HFFc6 (cell line): ENCODE results near the gene COL4A2. TPM values are rescaled to one million over a fixed set of nuclear protein-coding genes. Genes with fewer than 3 reads are reported as not detected.
A peak's percentile ranks its signal among the peaks of the same experiment; 100 is the strongest.

Source experiments
- DNase-seq: peaks from one replicate; pipeline ENCODE4 v3.0.0-alpha.2; 2018
- H3K27ac Mint-ChIP-seq: 2 replicates; pipeline ENCODE4 v1.8.0; 2020; ENCODE audit warnings: mild to moderate bottlenecking, mixed read lengths
- H3K27me3 Mint-ChIP-seq: 2 replicates; pipeline ENCODE4 v1.8.0; 2021; ENCODE audit warnings: mild to moderate bottlenecking, moderate library complexity, mixed read lengths; ENCODE audit not compliant: insufficient read depth
- H3K36me3 Mint-ChIP-seq: 2 replicates; pipeline ENCODE4 v1.8.0; 2021; ENCODE audit warnings: low read depth, mixed read lengths
- H3K4me1 Mint-ChIP-seq: 2 replicates; pipeline ENCODE4 v1.8.0; 2020; ENCODE audit warnings: low read depth, mixed read lengths
- H3K4me3 Mint-ChIP-seq: 2 replicates; pipeline ENCODE4 v1.8.0; 2020; ENCODE audit warnings: mild to moderate bottlenecking, moderate library complexity, mixed read lengths
- H3K9me3 Mint-ChIP-seq: 2 replicates; pipeline ENCODE4 v1.8.0; 2020; ENCODE audit warnings: mild to moderate bottlenecking, mixed read lengths
- total RNA-seq, 6 experiments: library from RNA; stranded (reverse); fragmentation: NEBNext Ultra II Directional; extraction: Animal tissue kit (Norgen Biotek cat#: 25700); gene quantifications; 2 replicates in 1 of 6; 3 replicates in 5 of 6; pipeline ENCODE4 v1.2.3, GENCODE V29; 2021
- TF ChIP-seq, protein P1 (sequence below): fragments of 200-600 bp; sonication (generic); IDR thresholded peaks from 2 replicates; pipeline ENCODE4 v1.5.0; 2021; ENCODE audit warnings: antibody characterized with exemption, mild to moderate bottlenecking

COL4A2 gene
- total RNA-seq, 6 experiments from 2014 or later: 202 to 327 (median 217) TPM

DNA sequence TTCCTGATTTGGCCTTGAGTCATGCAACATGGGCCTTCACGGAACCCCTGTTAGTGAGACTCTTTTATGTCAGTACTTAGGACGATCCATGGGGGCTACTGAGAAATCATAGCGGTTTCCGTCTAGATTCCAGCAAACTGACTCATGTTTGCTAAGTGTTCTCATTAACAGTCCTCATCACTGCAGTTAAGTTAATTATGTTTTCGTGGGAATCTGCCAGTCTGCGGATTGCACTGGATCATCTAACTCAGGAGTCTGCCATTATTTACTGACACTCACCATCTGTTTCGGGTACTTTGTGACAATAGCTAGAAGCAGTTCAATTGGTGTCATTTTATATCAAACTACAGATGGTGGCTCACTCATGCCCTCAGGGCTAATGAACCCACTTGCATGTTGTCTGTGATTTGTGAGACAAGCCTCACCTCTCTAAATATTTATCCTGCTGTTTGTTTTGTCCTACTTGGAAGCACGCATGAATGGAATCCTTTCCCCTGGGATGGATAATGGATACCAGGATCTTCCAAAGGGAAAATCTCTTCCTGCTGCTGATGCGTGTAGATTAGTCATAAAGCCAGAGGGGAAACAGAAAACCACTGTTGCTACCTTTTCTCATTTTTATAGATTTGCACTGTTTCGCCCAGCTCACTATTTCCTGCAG is 192.7 kb downstream of the COL4A2 start:
- H3K36me3 Mint-ChIP-seq: peaks cover 42% of the 10 kb centered on the region
- peak overlapping the region; percentile 90 for H3K27ac Mint-ChIP-seq

DNA sequence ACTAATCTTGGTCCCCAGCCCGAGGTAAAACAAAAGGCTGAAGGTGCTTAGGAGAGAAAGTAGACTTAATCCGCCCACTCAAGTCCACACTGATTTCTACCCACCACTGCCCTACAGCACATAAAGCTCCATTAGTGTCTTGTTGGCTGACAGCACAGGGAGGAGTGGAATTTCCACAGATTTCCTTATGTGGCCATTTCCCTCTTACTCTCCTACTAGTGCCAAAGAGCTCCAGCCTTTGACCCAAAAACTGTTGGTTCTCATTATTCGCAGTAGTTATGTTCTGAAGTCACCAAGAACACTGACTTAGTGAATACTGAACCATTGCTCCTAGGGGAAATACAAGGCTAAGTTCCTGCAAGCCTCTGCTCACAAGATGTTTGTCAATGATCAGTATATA is 193.3 kb downstream of the COL4A2 start:
- H3K27ac Mint-ChIP-seq: peak overlapping the region; percentile 90

More for the DNA sequence above, 192.7 kb downstream of the COL4A2 start:
- H3K4me1 Mint-ChIP-seq: peaks cover 32% of the 10 kb centered on the region
- H3K9me3 Mint-ChIP-seq: peaks cover 4% of the 10 kb centered on the region; the same call in 1 of the 2 replicates
- DNase-seq: peak; percentile 81
- peak overlapping the region; percentile 78 for H3K4me3 Mint-ChIP-seq
- no peaks in the 10 kb centered on the region; the same call in none of the 2 replicates for H3K27me3 Mint-ChIP-seq
- TF ChIP-seq, protein P1, sequence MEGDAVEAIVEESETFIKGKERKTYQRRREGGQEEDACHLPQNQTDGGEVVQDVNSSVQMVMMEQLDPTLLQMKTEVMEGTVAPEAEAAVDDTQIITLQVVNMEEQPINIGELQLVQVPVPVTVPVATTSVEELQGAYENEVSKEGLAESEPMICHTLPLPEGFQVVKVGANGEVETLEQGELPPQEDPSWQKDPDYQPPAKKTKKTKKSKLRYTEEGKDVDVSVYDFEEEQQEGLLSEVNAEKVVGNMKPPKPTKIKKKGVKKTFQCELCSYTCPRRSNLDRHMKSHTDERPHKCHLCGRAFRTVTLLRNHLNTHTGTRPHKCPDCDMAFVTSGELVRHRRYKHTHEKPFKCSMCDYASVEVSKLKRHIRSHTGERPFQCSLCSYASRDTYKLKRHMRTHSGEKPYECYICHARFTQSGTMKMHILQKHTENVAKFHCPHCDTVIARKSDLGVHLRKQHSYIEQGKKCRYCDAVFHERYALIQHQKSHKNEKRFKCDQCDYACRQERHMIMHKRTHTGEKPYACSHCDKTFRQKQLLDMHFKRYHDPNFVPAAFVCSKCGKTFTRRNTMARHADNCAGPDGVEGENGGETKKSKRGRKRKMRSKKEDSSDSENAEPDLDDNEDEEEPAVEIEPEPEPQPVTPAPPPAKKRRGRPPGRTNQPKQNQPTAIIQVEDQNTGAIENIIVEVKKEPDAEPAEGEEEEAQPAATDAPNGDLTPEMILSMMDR: no peak

DNA sequence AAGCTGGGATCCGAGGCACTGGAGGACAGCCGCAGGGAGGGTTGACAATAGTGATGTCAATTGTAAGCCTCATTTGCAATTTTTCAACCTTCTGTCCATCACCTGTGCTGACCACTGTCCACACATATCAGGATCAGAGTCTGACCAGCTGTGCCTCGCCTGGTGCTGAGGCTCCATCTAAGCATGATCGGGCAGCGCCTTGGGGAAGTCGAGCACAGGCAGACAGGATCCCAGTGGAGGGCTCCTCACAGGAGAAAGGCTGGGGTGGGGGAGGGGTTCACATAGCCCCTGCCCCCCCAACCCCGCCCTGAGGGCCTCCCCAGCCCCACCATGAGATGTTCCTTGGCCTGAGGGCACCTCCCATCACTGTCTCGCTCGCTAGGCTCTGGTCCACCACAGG is 194.1 kb downstream of the COL4A2 start:
- Mint-ChIP-seq H3K9me3 (peaks cover 4% of the 10 kb centered on the region; the same call in 1 of the 2 replicates), H3K27me3 (no peaks in the 10 kb centered on the region; the same call in none of the 2 replicates), H3K36me3 (peaks cover 46% of the 10 kb centered on the region), H3K27ac (peak overlapping the region; percentile 90; the same call in 1 of the 2 replicates), H3K4me1 (peaks cover 32% of the 10 kb centered on the region), H3K4me3 (no peak overlapping the region)
- TF ChIP-seq, protein P1: no peak
- DNase-seq: no peak

More for the DNA sequence above, 193.3 kb downstream of the COL4A2 start:
- Mint-ChIP-seq H3K36me3 (peaks cover 42% of the 10 kb centered on the region), H3K4me3 (peak overlapping the region; percentile 78), H3K4me1 (peaks cover 32% of the 10 kb centered on the region), H3K27me3 (no peaks in the 10 kb centered on the region; the same call in none of the 2 replicates), H3K9me3 (peaks cover 4% of the 10 kb centered on the region; the same call in 1 of the 2 replicates)
- DNase-seq: no peak
- TF ChIP-seq, protein P1: no peak

DNA sequence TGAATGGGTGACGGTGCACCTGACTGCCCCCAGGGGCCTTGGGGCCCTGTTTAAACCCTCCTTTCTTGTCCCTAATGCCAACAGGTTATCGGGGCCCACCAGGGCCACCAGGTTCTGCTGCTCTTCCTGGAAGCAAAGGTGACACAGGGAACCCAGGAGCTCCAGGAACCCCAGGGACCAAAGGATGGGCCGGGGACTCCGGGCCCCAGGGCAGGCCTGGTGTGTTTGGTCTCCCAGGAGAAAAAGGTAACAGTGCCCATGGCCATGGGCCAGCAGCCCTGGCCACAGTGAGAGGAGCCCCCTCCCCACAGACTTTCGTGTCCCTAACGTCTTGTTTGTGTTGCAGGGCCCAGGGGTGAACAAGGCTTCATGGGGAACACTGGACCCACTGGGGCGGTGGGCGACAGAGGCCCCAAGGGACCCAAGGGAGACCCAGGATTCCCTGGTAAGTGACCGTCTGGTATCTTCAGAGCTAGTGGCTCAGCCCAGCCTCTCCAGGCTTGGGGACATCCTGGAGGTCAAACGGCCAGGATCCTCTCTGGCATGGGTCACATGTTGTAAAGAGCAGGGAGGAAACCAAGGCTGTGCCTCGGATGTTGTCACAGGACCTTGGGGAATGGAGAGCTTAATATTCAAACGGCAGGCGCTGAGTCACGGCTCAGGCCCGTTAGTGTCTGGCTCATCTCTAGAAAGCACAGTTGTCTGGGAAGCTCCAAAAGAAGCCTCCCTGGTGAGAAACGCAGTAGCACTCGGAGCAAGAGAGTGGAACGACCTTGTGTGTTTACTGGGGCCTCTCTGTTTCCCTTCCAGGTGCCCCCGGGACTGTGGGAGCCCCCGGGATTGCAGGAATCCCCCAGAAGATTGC is 196.2 kb downstream of the COL4A2 start:
- Mint-ChIP-seq H3K4me3 (no peak overlapping the region), H3K9me3 (peaks cover 4% of the 10 kb centered on the region; the same call in 1 of the 2 replicates), H3K27ac (peak overlapping the region; percentile 51), H3K36me3 (peaks cover 41% of the 10 kb centered on the region), H3K27me3 (peaks cover 2% of the 10 kb centered on the region), H3K4me1 (peaks cover 28% of the 10 kb centered on the region)
- no peak for DNase-seq
- TF ChIP-seq, protein P1: no peak

DNA sequence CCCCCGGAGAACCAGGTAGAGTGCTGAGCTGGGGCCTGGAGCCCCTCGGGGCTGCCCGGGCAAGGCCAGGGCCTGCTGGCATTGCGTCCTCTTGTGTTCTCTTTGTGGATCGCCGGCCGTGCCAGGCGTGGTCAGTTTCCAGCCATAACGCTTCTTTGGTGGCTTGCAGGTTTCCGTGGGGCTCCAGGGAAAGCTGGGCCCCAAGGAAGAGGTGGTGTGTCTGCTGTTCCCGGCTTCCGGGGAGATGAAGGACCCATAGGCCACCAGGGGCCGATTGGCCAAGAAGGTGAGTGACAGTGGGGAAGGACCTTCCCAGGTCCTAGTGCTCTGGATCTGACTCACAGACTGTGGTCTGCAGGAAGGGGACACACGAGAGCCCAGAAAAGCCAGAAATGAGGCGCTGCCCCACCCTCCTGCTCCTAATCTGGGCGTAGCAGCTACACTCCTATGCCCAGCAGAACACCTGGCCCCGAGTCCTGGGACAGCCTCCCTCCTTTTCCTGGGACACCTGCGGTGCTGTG is 197.0 kb downstream of the COL4A2 start:
- peaks cover 35% of the 10 kb centered on the region for H3K36me3 Mint-ChIP-seq
- H3K4me1 Mint-ChIP-seq: peaks cover 20% of the 10 kb centered on the region
- no peak for DNase-seq
- peaks cover 4% of the 10 kb centered on the region; the same call in 1 of the 2 replicates for H3K9me3 Mint-ChIP-seq
- H3K27ac Mint-ChIP-seq: no peak overlapping the region
- no peak overlapping the region for H3K4me3 Mint-ChIP-seq
- H3K27me3 Mint-ChIP-seq: peaks cover 2% of the 10 kb centered on the region
- TF ChIP-seq, protein P1: no peak
